NCI-H510A treated with DMSO at 0.1 percent for 48 hours (cell line): ENCODE data around the gene RMI2.

Source experiments
- DNase-seq: peaks from one replicate; lab custom pipeline; 2025; lab: John Stamatoyannopoulos, UW

The RMI2 gene

GRCh38 chr16:11399261-11399831 lies 54.1 kb downstream of the RMI2 start:
- DNase-seq, result no peak

DNA sequence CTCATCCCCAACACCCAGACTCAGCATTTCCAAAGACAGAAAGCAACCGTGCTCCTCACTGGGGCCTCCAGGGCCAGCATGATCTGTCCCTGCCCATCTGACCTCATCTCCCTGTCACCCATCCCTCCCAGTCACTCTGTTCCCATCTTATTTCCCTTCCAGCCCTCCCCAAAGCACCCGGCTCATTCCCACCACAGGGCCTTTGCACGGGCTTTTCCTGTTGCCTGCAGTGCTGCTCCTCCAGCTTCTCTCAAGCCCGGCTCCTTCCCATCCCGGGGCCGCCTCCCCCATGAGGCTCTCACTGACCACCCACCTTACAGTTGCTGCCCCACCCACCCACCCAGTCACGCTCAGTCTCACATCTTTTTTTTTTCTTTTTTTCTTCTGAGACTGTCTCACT lies 54.8 kb downstream of the RMI2 start:
- no peak for DNase-seq
